HG02870 (cell line): ENCODE data around the gene RTF1.

ENCODE experiments used
- ATAC-seq: cut with Tn5 transposase; IDR thresholded peaks from one replicate; pipeline ENCODE4 v1.9.1; 2021; ENCODE audit warnings: mild to moderate bottlenecking, moderate library complexity; ENCODE audit not compliant: unreplicated experiment

RTF1 gene

GRCh38 chr15:41484937-41485625 is 68.2 kb downstream of the RTF1 start:
- no peak for ATAC-seq

- no peak for ATAC-seq
Observed at GRCh38 chr15:41486286-41486685, 69.4 kb downstream of the RTF1 start.

- ATAC-seq: no peak
Observed at GRCh38 chr15:41487381-41487780, 70.5 kb downstream of the RTF1 start.

- no peak for ATAC-seq
Observed at GRCh38 chr15:41487802-41488201, 70.9 kb downstream of the RTF1 start.

GRCh38 chr15:41489641-41490040 is 72.7 kb downstream of the RTF1 start:
- no peak for ATAC-seq

GRCh38 chr15:41490355-41490754 is 73.5 kb downstream of the RTF1 start:
- ATAC-seq: peak; percentile 44

- ATAC-seq: no peak
Observed at GRCh38 chr15:41491889-41492288, 75.0 kb downstream of the RTF1 start.

- ATAC-seq: no peak
Observed at GRCh38 chr15:41492597-41493204, 75.8 kb downstream of the RTF1 start.

GRCh38 chr15:41493205-41493901 is 76.5 kb downstream of the RTF1 start, which contains the start of gene ITPKA:
Gene ITPKA (plus strand): TSS chr15:41493874. CDS start chr15:41493928, 54 bp downstream.
- ATAC-seq: peak; percentile 61

- ATAC-seq: peak; percentile 15
Observed at GRCh38 chr15:41493902-41494189, 77.0 kb downstream of the RTF1 start.

GRCh38 chr15:41494190-41494921 is 77.5 kb downstream of the RTF1 start:
- peak; percentile 7 for ATAC-seq

- ATAC-seq: no peak
Observed at GRCh38 chr15:41494922-41495735, 78.2 kb downstream of the RTF1 start.

- ATAC-seq: no peak
Observed at GRCh38 chr15:41495736-41496599, 79.1 kb downstream of the RTF1 start.

GRCh38 chr15:41498657-41499056 is 81.8 kb downstream of the RTF1 start:
- ATAC-seq: no peak

GRCh38 chr15:41499109-41499851 is 82.4 kb downstream of the RTF1 start:
- no peak for ATAC-seq

GRCh38 chr15:41501191-41501917 is 84.5 kb downstream of the RTF1 start:
- no peak for ATAC-seq

- ATAC-seq: no peak
Observed at GRCh38 chr15:41501931-41502794, 85.3 kb downstream of the RTF1 start.
